AG09319 (cell line): ENCODE results near the gene CHD2.

Experiments used
- DNase-seq: peaks from one replicate; pipeline ENCODE4 v3.0.0-alpha.2; 2010; ENCODE audit warnings: low read depth; ENCODE audit errors: extremely low read depth
- CTCF ChIP-seq: IDR thresholded peaks from 2 replicates; pipeline ENCODE4 v1.5.1; 2011; ENCODE audit warnings: low read depth, mild to moderate bottlenecking, inconsistent platforms, low read length, moderate library complexity

CHD2 gene

DNA sequence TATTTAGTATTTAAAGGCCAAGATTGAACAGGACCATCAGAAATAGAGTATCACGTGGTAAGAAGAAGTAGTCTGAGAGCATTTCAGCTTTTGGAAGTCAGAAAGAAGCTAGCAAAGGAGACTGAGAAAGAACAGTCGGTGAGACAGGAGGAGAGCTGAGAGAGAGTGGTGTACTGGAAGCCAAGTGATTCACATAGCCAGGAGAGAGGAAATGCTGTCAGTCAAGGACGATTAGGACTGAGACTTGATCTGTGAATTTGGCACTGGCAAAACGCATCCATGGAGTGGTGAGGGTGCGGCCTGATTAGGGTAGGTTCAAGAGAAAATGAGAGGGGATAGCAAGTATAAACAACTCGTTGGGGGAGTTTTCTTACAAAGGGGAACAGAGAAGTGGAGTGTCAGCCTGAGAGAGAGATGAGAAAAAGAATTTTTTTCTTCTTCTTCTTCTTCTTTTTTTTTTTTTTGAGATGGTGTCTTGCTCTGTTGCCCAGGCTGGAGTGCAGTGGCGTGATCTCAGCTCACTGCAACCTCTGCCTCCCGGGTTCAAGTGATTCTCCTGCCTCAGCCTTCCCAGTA, 44.9 kb downstream of the CHD2 start:
- TF ChIP-seq CTCF: no peak

GRCh38 chr15:92947071-92947730, 47.1 kb downstream of the CHD2 start:
- DNase-seq: no peak
- no peak for TF ChIP-seq CTCF

More for the DNA sequence above, 44.9 kb downstream of the CHD2 start:
- no peak for DNase-seq

DNA sequence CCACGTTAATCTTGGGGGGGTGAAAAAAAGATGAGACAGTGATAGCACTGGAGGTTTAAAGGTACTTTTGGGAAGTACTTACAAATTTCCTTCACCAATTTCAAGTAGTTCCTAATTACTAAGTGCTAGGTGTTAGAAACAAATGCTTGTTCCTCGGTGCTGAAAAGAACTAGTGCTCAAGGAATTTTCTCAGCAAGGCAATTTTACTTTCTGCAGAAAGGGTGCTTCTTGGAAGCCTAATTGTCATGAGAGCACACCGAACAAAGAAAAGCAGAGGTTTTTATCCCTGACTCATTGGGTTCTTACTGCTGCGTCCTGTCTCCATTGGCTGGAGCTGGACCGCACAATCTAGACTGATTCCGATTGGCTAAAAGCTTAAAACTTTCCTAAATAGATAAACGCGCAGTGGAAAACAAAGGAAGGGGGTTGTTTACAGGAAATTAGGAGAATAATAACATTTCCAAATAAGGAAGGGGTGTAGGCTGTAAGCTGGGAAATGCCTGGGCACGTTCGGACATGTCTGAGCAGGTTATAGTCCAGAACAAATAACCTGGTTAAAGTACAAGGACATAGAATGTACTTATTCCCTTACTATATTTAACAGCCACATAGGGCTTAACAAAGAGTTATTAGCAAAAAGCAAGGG, 49.6 kb downstream of the CHD2 start:
- TF ChIP-seq CTCF: no peak
- no peak for DNase-seq

DNA sequence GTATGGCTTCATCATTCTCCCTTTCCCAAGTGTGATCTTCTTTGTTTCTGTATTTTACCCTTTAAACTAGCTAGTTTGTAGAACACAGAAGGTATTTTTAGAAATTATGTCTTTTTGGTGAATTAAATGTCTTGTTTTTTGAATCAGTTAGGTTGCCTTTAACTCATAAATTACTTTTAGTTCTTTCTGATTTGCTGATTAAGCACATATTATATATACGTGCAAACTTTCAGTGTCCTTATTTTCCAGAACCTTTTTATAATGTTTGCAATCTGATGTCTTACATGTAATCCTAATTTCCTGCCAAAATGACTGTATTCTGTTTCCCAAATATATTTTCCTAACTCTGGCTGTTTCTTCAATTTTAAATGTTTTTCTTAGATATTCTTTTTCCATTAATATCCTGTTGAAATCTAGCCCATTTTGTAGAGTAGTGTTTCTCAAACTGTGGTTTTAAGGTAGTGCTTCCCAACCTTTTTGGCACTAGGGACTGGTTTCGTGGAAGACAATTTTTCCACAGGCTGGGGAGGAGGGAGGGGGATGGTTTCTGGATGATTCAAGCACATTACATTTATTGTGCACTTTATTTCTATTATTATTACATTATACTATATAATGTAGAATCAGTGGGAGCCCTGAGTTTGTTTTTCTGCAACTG, 51.8 kb downstream of the CHD2 start:
- TF ChIP-seq CTCF: no peak
- no peak for DNase-seq

DNA sequence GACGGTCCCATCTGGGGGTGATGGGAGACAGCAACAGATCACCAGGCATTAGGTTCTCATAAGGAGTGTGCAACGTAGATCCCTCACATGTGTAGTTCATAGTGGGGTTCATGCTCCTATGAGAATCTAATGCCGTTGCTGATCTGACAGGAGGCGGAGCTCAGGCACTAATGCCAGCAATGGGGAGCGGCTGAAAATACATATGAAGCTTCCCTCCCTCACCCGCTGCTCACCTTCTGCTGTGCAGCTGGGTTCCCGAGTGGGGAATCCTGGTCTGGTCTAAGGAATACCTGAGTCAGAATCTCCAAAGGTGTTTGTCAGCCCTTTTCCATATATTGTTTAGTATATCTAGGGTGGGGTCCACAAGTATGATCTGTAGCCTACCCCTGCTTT, 52.3 kb downstream of the CHD2 start:
- TF ChIP-seq CTCF: no peak

DNA sequence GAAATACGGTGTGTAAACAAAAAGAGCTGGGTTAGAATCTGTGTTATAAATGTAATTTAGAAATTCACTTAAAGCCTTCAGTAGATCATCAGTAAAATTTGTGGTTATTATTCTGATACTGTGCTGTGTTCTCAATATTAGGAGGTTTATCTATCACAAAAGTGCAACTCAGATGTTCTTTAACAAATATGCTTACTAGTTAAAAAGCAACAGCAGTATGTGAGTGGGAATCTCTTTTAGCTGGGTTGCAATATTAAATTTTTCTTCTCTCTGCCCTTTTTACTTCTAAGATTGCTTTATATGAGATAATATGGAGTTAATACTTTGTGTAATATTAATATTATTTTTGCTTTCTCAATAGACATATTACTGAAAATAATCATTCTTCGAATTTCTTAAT, 53.4 kb downstream of the CHD2 start:
- no peak for DNase-seq
- TF ChIP-seq CTCF: no peak

More for the DNA sequence above, 52.3 kb downstream of the CHD2 start:
- DNase-seq: no peak

DNA sequence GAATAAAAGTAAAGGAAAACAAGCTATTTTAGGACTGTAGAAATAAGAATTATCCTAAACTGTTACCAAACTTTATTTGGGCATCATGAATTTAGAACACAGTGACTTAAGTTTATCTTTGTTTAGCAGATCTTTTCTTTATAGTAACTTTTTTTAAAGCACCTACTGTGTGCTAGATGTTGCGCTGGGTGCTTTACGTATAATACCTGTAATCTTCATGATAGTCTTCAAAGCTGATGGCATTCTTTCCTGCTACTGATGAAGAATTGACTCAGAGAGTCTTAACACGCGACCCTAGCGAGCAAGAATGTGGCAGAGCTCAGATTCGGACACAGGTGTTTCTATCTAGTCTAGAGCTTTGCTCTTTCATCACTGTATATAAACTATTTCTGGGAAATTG, 53.9 kb downstream of the CHD2 start:
- DNase-seq: no peak
- no peak for TF ChIP-seq CTCF
